ENCODE results near the gene CFH.

The CFH gene

DNA sequence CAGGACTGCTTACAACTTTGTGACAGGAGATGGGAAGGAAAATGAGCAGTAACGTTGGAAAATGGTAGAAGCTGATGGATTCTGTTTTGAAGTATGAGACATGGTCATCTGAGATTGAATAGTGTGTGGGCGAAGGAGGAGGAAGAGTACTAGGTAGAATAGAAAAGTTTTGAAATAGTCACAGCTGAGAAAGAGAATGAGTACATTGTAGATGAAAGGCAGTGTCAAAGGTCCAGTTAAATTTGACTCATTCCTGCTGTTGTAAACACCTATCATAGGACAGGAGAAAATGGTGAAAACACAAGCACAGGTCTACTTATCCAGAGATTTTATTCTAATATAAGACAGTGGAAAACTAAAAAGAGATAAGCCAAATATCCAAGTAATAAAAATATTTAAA, 66.0 kb downstream of the CFH start:
- TF ChIP-seq, protein P1, sequence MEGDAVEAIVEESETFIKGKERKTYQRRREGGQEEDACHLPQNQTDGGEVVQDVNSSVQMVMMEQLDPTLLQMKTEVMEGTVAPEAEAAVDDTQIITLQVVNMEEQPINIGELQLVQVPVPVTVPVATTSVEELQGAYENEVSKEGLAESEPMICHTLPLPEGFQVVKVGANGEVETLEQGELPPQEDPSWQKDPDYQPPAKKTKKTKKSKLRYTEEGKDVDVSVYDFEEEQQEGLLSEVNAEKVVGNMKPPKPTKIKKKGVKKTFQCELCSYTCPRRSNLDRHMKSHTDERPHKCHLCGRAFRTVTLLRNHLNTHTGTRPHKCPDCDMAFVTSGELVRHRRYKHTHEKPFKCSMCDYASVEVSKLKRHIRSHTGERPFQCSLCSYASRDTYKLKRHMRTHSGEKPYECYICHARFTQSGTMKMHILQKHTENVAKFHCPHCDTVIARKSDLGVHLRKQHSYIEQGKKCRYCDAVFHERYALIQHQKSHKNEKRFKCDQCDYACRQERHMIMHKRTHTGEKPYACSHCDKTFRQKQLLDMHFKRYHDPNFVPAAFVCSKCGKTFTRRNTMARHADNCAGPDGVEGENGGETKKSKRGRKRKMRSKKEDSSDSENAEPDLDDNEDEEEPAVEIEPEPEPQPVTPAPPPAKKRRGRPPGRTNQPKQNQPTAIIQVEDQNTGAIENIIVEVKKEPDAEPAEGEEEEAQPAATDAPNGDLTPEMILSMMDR (IDR thresholded peaks at IDR 0.05; ENCODE audit: low read depth, low read length): no peak
- no peak for DNase-seq (ENCODE audit: extremely low read depth, low read depth)

DNA sequence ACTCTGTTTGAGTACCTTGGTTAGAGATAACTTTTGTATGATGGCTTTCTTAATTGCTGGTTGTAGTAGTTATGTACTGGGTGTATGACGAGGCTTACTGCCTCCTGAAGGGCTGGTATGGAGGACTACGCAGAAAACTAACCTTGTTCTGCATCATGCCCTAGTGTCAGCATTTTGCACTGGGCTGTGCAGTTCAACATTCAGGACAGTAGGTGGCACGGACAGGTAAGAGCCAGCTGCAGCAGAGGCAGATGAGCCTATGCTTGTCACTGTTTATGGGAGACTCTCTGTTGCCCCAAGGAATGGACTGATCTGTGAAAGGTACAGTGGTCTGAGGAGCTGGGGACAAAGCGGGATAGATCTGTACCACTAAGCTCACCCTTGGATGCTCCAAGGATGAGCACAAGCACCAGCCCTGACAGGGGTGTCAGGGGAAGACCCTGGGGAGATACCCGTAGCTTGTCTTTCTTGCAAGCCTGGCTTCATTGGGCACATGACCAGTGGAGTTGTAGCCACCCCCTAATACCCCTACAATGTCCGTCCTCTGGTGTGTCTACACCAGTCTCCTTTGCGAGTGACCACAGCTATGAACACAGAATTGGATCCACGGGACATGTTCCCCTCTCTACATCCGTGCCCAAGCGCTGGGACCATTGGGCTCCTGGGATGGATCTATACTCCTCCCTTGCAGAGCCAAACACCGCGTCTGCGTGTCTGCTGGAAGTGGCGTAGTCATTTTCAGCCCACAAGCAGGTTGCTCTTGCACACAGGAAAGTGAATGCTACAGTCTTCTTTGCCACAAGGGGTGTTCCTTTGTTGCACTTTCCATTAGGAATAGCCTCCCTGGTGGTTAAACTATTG, 71.7 kb downstream of the CFH start:
- TF ChIP-seq, protein P1 (IDR thresholded peaks at IDR 0.05; ENCODE audit: low read depth, low read length): peak; percentile 72
- DNase-seq (ENCODE audit: extremely low read depth, low read depth): peak; percentile 23

DNA sequence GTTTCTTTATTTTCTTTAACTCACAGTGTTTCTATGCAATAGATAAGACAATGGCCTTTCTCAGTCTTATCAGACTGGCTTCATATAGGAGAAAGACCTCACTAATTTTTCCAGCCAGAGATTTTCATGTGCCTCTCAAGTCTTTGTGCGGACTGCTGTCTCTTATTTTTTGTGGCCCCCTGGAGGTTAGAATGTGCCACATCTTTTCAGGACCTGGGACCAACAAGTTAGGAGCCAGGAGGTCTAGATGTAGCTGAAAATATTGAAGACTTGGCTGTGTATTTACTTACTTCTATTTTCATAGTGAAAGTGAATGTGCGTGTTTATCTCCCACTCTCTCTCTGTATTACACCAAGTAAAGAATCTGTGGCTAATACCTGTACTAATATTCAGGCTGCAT, 80.7 kb downstream of the CFH start:
- TF ChIP-seq, protein P1 (IDR thresholded peaks at IDR 0.05; ENCODE audit: low read depth, low read length): no peak; the same call in 1 of the 2 replicates
- no peak for DNase-seq (ENCODE audit: extremely low read depth, low read depth)

DNA sequence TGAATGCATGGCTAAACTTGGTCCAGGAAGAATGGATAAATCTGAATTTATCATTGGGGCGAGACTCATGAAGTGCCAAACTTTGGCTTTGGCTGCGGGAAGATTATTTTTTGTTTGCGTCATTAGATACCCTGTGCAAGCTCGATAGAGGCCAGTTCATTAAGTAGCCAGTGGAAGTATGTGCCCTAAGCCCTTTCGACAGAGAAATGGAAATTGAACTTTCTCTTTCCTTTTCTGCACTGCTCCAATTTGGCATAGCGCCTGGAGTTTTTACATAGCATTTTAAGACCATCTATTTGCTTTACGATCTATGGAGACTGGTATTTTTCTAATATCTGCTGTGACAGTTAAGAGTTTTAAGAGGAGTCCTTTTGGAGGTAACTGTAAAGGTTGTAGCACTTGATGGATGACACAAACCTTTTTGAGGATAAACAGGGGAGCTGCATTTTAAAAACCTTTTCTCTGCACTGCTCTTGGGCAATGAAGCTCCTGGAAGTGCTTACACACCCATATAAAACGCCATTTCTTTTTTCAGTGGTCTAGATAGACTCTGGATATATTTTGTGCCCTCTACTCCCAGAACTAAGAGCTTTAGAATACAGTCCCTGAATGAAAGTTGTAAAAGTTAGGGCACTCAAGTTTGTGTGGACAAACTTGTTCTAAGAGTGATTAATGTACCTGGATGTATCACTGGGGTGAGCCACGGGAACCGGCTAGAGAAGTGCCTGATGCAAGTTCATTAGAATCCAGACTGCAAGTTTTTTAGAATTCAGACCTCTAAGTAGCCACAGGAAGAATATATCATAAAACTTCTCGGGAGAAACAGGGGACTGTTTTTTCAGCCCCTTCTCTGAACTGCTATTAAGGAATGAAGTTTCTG, 81.5 kb downstream of the CFH start:
- DNase-seq (ENCODE audit: extremely low read depth, low read depth): no peak
- TF ChIP-seq, protein P1 (IDR thresholded peaks at IDR 0.05; ENCODE audit: low read depth, low read length): no peak

DNA sequence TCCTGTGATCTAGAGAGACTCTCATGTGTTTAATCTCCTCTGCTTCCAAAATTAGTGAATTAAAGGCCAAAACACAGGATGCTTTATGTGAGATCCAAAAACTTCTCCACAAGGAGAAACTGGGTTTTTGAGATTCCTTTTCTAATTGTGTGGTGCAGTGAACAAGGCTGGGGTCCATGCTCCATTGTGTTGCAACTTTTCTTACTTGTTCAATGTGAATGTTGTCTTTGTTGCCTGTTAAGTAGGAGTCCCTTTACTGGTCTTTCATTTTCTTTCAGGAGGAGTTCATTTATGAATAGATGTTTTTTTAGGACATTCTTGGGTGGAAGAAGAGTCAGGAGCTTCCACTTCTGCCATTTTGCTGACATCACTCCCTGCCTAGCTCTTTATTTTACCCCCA, 82.2 kb downstream of the CFH start:
- TF ChIP-seq, protein P1 (IDR thresholded peaks at IDR 0.05; ENCODE audit: low read depth, low read length): no peak
- no peak for DNase-seq (ENCODE audit: extremely low read depth, low read depth)

DNA sequence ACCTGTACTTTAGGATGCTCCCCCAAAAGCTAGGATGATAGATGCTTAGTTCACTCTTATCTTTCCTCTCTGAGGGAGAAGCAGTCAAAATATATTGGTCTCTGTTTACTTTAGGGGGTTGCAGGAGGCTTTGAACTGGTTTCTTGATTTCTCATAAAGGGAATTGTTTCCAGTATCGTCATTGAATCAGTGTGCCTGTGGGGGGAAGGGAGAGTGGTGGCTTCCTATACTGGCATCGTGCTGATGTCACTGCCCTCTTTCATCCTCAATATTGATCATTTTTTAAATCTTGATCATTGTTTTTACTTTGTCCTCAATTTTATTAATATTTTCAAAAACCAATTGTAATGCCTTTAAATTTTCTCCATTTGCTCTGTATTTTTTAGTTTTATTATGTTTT, 82.6 kb downstream of the CFH start:
- no peak for DNase-seq (ENCODE audit: extremely low read depth, low read depth)
- TF ChIP-seq, protein P1 (IDR thresholded peaks at IDR 0.05; ENCODE audit: low read depth, low read length): no peak

DNA sequence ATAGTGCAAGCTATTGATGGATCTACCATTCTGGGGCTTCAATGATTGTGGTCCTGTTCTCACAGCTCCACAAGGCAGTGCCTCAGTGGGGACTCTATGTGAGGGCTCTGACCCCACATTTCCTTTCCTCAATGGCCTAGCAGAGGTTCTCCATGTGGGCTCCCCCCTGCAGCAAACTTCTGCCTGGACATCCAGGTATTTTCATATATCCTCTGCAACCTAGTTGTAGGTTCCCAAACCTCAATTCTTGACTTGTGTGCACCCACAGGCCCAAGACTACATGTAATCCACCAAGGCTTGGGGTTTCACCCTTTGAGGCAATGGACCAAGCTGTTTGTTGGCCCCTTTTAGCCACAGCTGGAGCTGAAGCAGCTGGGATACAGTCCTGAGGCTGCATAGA, 86.9 kb downstream of the CFH start:
- TF ChIP-seq, protein P1 (IDR thresholded peaks at IDR 0.05; ENCODE audit: low read depth, low read length): no peak
- DNase-seq (ENCODE audit: extremely low read depth, low read depth): no peak
